ENCODE measurements around the gene CRYBA1.

Gene CRYBA1

GRCh38 chr17:29283961-29284360 is 37.3 kb downstream of the CRYBA1 start:
- DNase-seq: no peak

GRCh38 chr17:29289852-29290251 is 43.2 kb downstream of the CRYBA1 start:
- DNase-seq: no peak

GRCh38 chr17:29291163-29291752 is 44.6 kb downstream of the CRYBA1 start:
- peak; percentile 57 to 67 for DNase-seq

GRCh38 chr17:29292071-29292991 is 45.7 kb downstream of the CRYBA1 start:
- peak in 1 of 2 experiments; percentile 52 for DNase-seq

GRCh38 chr17:29292992-29293889 is 46.6 kb downstream of the CRYBA1 start:
- DNase-seq: peak in 1 of 2 experiments; percentile 62

- DNase-seq: peak; percentile 94 to 99
These were observed 47.4 kb downstream of the CRYBA1 start, which contains the start of gene NUFIP2 for GRCh38 chr17:29293890-29294579. Gene NUFIP2 (minus strand): TSS chr17:29294148. CDS start chr17:29294059, 89 bp downstream.

- DNase-seq: no peak
These were observed 47.9 kb downstream of the CRYBA1 start for GRCh38 chr17:29294580-29294900.

- DNase-seq: no peak
These were observed 48.8 kb downstream of the CRYBA1 start for GRCh38 chr17:29295420-29295819.

GRCh38 chr17:29299031-29299430 is 52.4 kb downstream of the CRYBA1 start:
- DNase-seq: no peak

GRCh38 chr17:29303386-29303785 is 56.7 kb downstream of the CRYBA1 start:
- DNase-seq: no peak
